AG04449 (cell line): Measurements from ENCODE around the gene INTS11.

Experiments
- CTCF ChIA-PET: fragments of 350-600 bp; formaldehyde crosslinking; extraction: SDS; loops from one replicate; lab custom pipeline; 2021; ENCODE audit warnings: antibody characterized with exemption; lab: Yijun Ruan, JAX
- POLR2A ChIA-PET: fragments of 400-600, 350-600 bp; formaldehyde crosslinking; extraction: SDS; loops from one replicate; lab custom pipeline; 2020; ENCODE audit warnings: antibody characterized with exemption, inconsistent platforms; lab: Yijun Ruan, JAX
- DNase-seq: peaks from one replicate; pipeline ENCODE4 v3.0.0-alpha.2; 2010; ENCODE audit warnings: low read depth, low spot score
- H3K4me3 ChIP-seq: 2 replicates; pipeline ENCODE4 v1.5.1; 2011; ENCODE audit warnings: low read depth, mild to moderate bottlenecking, control low read depth, low read length
- TF ChIP-seq, protein P1 (sequence below): IDR thresholded peaks from one replicate; pipeline ENCODE4 v1.5.1; 2011; ENCODE audit warnings: mild to moderate bottlenecking, moderate library complexity, low read length, control low read depth, inconsistent platforms; ENCODE audit not compliant: insufficient read depth; ENCODE audit errors: missing control alignments

The INTS11 gene

DNA sequence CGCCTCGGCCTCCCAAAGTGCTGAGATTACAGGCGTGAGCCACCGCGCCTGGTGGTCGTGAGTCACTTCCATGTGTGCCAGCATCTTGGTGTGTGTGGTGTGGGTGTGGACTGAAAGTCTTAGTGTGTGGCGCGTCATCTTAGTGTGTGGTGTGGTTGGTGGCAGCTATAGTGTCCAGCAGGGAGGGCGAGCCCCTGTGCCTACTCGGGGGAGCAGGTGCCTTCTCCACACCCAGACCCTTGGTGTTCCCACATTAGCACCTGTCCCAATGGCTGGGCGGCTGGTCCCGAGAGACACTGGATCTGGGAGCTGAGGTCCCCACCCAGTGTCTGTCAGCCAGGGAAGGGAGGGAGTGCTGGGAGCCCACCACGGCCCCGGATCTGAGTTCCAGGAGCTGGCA lies 41.5 kb downstream of the INTS11 start:
- H3K4me3 ChIP-seq = no peak overlapping the region
- TF ChIP-seq, protein P1, sequence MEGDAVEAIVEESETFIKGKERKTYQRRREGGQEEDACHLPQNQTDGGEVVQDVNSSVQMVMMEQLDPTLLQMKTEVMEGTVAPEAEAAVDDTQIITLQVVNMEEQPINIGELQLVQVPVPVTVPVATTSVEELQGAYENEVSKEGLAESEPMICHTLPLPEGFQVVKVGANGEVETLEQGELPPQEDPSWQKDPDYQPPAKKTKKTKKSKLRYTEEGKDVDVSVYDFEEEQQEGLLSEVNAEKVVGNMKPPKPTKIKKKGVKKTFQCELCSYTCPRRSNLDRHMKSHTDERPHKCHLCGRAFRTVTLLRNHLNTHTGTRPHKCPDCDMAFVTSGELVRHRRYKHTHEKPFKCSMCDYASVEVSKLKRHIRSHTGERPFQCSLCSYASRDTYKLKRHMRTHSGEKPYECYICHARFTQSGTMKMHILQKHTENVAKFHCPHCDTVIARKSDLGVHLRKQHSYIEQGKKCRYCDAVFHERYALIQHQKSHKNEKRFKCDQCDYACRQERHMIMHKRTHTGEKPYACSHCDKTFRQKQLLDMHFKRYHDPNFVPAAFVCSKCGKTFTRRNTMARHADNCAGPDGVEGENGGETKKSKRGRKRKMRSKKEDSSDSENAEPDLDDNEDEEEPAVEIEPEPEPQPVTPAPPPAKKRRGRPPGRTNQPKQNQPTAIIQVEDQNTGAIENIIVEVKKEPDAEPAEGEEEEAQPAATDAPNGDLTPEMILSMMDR = no peak
- POLR2A ChIA-PET = no interaction called here
- DNase-seq = no peak
- CTCF ChIA-PET = no interaction called here

DNA sequence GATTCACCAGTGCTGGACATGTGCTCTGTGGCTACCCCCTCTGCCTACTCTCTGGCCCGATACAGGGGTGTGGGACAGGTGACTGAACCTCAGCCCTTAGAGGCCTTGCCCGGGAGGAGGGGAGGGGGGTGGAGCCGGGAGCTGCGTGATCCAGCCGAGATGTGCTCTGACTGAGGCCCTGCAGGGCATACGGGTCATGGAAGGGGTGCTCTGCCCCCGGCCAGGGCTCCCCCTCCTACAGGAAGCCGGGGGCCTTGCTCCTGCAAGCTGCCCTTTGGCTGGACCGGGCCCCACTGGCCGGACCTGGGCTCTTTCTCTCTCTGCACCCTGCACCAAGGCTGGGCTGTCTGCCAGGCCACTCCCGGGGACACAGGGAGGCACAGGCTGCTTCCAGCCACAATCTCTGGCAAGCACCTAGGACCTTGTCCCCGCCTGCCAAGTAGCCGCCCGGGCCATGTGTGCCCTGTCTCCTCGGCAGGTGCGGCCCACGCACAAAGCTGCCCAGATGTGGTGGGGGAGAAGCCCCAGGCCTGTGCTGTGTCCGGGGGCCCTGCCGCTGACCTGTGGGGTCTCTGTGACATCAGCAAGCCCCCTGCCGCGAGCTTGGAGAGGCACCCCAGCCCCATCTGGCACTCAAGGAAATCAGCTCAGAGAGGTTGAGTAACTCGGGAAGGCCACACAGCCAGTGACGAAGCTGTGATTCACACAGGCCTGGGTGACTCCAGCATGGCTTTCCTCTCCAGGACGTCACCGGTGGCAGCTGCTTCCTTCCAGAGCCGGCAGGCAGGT lies 42.7 kb downstream of the INTS11 start:
- no peak overlapping the region for H3K4me3 ChIP-seq
- no peak for DNase-seq
- TF ChIP-seq, protein P1 = no peak
- ChIA-PET CTCF (interaction anchor here (0.9 to 1.2 kb wide), 3 partner anchors 10 to 160 kb away, joined by 3 to 8 read pairs (median 4); no protein-coding TSS in a partner anchor), POLR2A (no interaction called here)

DNA sequence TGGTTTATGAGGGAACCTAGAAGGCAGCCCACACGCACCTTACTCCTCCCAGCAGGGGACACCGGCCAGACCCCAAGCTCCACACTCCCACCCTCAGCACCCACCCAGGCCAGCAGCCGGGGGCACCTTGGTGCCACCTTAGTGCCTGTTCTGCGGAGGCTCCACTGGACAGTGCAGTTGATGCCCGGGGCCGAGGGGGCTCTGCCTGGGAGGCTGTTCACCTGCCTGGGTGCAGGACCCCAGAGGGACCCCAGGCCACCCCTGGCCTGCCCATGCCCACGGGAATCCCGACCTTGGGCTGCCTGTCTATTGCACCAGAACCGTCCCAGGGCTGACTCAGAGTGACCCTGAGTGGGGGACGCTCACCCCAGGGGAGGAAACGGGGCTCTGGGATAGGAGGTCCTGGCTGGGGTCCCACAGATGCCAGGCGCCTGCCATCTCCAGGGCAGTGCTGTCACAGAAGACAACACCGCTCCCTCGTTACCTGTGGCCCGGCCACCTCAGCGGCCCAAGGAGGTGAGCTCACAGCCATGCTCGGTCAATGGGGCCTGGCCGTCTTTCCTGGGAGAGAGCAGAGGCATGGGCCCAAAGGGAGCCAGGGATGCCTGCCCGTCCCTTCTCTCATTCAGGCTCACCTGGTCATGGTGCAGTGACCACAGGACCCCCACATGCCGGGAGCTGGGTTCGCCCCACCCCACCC lies 43.5 kb downstream of the INTS11 start:
- DNase-seq = no peak
- no peak overlapping the region for H3K4me3 ChIP-seq
- ChIA-PET POLR2A (no interaction called here), CTCF (interaction anchor here (0.9 to 1.2 kb wide), 3 partner anchors 10 to 160 kb away, joined by 3 to 8 read pairs (median 4); no protein-coding TSS in a partner anchor)
- TF ChIP-seq, protein P1 = no peak

DNA sequence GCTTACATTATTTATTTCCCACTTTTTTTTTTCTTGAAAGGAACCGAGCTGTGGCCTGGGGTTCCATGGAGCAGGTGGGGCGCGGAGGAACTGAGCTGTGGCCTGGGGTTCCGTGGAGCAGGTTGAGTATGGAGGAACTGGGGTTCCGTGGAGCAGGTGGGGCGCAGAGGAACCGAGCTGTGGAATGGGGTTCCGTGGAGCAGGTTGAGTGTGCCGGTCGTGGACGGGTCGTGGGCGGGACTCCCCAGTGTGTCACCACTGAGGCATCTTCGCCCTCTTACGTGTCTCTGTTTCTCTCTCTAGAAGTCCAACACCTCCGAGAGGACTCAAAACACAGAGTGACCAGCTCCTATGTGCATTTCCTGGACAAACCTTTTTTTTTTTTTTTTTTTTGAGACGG lies 45.4 kb downstream of the INTS11 start:
- TF ChIP-seq, protein P1 = no peak
- no peak for DNase-seq
- no peak overlapping the region for H3K4me3 ChIP-seq
- ChIA-PET CTCF (interaction anchor here (0.8 to 1.2 kb wide), 3 partner anchors 13 to 295 kb away, joined by 3 to 5 read pairs (median 3); no protein-coding TSS in a partner anchor), POLR2A (interaction anchor here (0.7 kb wide), 1 partner anchor 52 kb away, joined by 3 read pairs; no protein-coding TSS in a partner anchor)

DNA sequence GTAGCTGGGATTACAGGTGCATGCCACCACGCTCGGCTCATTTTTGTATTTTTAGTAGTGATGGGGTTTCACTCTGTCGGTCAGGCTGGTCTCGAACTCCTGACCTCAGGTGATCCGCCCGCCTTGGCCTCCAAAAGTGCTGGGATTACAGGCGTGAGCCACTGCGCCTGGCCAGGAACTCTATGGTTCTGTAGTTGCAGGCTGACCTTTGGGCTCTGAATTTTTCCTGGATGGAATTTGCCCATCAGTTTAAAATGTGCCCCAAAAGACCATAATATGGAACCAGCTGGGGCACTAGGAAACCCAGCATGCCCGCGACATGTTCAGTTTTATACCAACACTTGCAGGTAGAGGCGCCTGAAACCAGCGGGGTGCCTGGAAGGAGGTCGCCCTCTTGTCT lies 45.8 kb downstream of the INTS11 start:
- ChIA-PET POLR2A (interaction anchor here (0.7 kb wide), 1 partner anchor 52 kb away, joined by 3 read pairs; no protein-coding TSS in a partner anchor), CTCF (interaction anchor here (1.2 kb wide), 1 partner anchor 13 kb away, joined by 5 read pairs; no protein-coding TSS in a partner anchor)
- no peak overlapping the region for H3K4me3 ChIP-seq
- TF ChIP-seq, protein P1 = no peak
- no peak for DNase-seq

DNA sequence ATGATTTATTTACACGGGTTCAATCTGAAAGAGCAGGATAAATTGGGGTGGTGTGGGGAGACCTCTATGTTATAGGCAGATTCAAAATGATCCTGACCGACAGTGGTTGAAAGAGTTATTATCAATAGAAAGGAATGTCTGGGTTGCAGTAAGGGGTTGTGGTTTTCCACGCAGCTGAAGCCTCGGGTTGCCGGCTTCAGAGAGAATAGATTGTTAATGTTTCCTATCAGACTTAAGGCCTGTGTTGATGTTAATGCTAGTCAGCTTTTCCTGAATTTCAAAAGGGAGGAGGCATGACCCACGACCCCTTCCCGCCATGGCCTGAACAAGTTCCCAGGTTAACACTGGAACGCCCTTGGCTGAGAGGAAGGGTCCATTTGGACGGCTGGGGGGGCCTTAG lies 48.6 kb downstream of the INTS11 start:
- ChIA-PET CTCF (interaction anchor here (1.2 to 3.0 kb wide), 3 partner anchors 15 to 155 kb away, joined by 6 to 12 read pairs (median 9); no protein-coding TSS in a partner anchor), POLR2A (no interaction called here)
- DNase-seq = no peak
- TF ChIP-seq, protein P1 = no peak
- H3K4me3 ChIP-seq = no peak overlapping the region
